Hepatocyte (in vitro differentiated cells): Measurements from ENCODE around the gene PTPRC. TPM values are rescaled to one million over a fixed set of nuclear protein-coding genes. Genes with fewer than 3 reads are reported as not detected.

Experiments used
- DNase-seq: peaks from one replicate; pipeline ENCODE4 v3.0.0-alpha.2; 2016; ENCODE audit warnings: low spot score
- H2AFZ ChIP-seq: fragments of 200-600 bp; sonication (generic); 2 replicates; pipeline ENCODE4 v1.6.0; 2016; ENCODE audit warnings: antibody characterized with exemption, mild to moderate bottlenecking
- H3K27ac ChIP-seq: fragments of 200-600 bp; sonication (generic); 2 replicates; pipeline ENCODE4 v1.5.1; 2016; ENCODE audit warnings: mild to moderate bottlenecking
- H3K27me3 ChIP-seq: fragments of 200-600 bp; sonication (generic); 2 replicates; pipeline ENCODE4 v1.6.1; 2016
- H3K36me3 ChIP-seq: fragments of 200-600 bp; sonication (generic); replicated peaks from 2 replicates; pipeline ENCODE4 v1.5.1; 2016; ENCODE audit warnings: low read depth; ENCODE audit not compliant: insufficient read depth
- H3K4me1 ChIP-seq: fragments of 200-600 bp; sonication (generic); 2 replicates; pipeline ENCODE4 v1.5.1; 2016; ENCODE audit warnings: mild to moderate bottlenecking, moderate library complexity; ENCODE audit not compliant: insufficient read depth
- H3K4me2 ChIP-seq: fragments of 200-600 bp; sonication (generic); 2 replicates; pipeline ENCODE4 v1.6.0; 2016
- H3K4me3 ChIP-seq: fragments of 200-600 bp; sonication (generic); 2 replicates; pipeline ENCODE4 v1.5.1; 2016; ENCODE audit warnings: mild to moderate bottlenecking
- H3K79me2 ChIP-seq: fragments of 200-600 bp; sonication (generic); 2 replicates; pipeline ENCODE4 v1.6.0; 2017; ENCODE audit warnings: mild to moderate bottlenecking
- H3K9me2 ChIP-seq: fragments of 200-600 bp; sonication (generic); replicated peaks from 2 replicates; pipeline ENCODE4 v1.6.0; 2017; ENCODE audit warnings: mild to moderate bottlenecking; ENCODE audit not compliant: insufficient read depth
- H3K9me3 ChIP-seq: fragments of 200-600 bp; sonication (generic); 2 replicates; pipeline ENCODE4 v1.5.1; 2016; ENCODE audit warnings: low read depth, mild to moderate bottlenecking
- H4K20me1 ChIP-seq: fragments of 200-600 bp; sonication (generic); 2 replicates; pipeline ENCODE4 v1.6.0; 2016; ENCODE audit warnings: mild to moderate bottlenecking; ENCODE audit not compliant: insufficient read depth, poor library complexity, severe bottlenecking
- EZH2 ChIP-seq: fragments of 200-600 bp; sonication (generic); IDR thresholded peaks from 2 replicates; pipeline ENCODE4 v1.6.1; 2016; ENCODE audit warnings: antibody characterized with exemption, mild to moderate bottlenecking, borderline replicate concordance
- EZH2phosphoT487 ChIP-seq: fragments of 200-600 bp; sonication (generic); IDR thresholded peaks from one replicate; pipeline ENCODE4 v1.6.1; 2018; ENCODE audit warnings: antibody characterized with exemption, mild to moderate bottlenecking, low read depth, moderate library complexity; ENCODE audit not compliant: unreplicated experiment, severe bottlenecking
- WGBS: methylation state at CpG from one replicate; pipeline ENCODE4 v1.1.6; 2016; ENCODE audit warnings: low lambda C conversion rate; ENCODE audit errors: missing lambda C conversion rate; 5-methylcytosine and 5-hydroxymethylcytosine counted together
- polyA plus RNA-seq: library from polyadenylated mRNA; unstranded; fragments of >200 nt; fragmentation: Nextera tagmentation; extraction: Ambion mirVana; gene quantifications from 2 replicates; pipeline ENCODE4 v1.2.1, GENCODE V29; 2016
- total RNA-seq: library from RNA; depleted of rRNA; stranded (reverse); fragments of >200 nt; gene quantifications from 2 replicates; pipeline ENCODE4 v1.2.3, GENCODE V29; 2014
- TF ChIP-seq, protein P1 (sequence below): fragments of 200-600 bp; sonication (generic); IDR thresholded peaks from 2 replicates; pipeline ENCODE4 v1.5.1; 2016; ENCODE audit warnings: antibody characterized with exemption, mild to moderate bottlenecking; ENCODE audit not compliant: poor library complexity

PTPRC gene
- total and polyA plus RNA-seq, 2 experiments from 2014 or later, result 0.87 TPM; not detected in 1

DNA sequence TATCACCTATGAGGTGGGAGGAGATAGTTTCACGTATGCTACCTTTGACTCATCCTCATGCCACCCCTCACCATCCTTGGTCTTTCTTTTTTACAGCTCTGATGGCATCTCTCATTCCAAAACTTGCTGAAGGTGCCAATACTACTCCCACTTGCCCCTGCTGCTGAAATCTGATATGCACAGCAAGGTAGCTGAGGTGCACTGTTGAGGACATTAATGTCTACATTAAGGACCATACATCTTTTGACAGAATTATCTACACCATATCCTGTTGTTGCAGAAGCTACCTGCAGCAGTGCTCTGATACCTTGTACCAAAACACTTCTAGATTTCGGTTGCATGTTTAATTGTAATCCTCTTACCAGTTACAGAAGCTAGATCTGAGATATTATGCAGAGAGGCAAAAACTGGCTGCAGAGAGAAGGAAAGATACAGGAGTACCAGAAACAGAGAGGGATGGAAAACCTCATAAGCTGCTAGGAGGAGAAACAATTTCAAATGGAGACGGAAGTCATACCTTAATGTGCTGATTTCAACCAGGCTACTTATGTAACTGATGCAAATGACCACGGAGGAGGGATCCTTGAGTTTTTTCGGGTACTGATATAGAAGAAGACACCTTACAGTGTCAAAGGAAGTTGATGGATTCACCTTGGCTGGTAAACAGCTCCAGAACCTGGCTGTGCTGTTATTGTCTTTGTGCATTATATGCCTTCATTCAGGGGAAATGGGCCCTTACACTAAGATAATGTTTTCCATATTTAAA is 19.3 kb upstream of the PTPRC start:
- no peaks in the 10 kb centered on the region for H3K36me3 ChIP-seq
- no peak overlapping the region for H3K4me3 ChIP-seq
- no peaks in the 10 kb centered on the region for H4K20me1 ChIP-seq
- no peak for DNase-seq
- H3K4me1 ChIP-seq, result no peaks in the 10 kb centered on the region
- no peak overlapping the region for H3K4me2 ChIP-seq
- TF ChIP-seq EZH2 (no peak), EZH2phosphoT487 (no peak)
- TF ChIP-seq, protein P1, sequence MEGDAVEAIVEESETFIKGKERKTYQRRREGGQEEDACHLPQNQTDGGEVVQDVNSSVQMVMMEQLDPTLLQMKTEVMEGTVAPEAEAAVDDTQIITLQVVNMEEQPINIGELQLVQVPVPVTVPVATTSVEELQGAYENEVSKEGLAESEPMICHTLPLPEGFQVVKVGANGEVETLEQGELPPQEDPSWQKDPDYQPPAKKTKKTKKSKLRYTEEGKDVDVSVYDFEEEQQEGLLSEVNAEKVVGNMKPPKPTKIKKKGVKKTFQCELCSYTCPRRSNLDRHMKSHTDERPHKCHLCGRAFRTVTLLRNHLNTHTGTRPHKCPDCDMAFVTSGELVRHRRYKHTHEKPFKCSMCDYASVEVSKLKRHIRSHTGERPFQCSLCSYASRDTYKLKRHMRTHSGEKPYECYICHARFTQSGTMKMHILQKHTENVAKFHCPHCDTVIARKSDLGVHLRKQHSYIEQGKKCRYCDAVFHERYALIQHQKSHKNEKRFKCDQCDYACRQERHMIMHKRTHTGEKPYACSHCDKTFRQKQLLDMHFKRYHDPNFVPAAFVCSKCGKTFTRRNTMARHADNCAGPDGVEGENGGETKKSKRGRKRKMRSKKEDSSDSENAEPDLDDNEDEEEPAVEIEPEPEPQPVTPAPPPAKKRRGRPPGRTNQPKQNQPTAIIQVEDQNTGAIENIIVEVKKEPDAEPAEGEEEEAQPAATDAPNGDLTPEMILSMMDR, result no peak
- no peaks in the 10 kb centered on the region for H3K9me2 ChIP-seq
- H2AFZ ChIP-seq, result no peak overlapping the region
- 86% methylated on average over 5 of the region's 5 CpGs for WGBS
- H3K27ac ChIP-seq, result no peak overlapping the region
- no peaks in the 10 kb centered on the region for H3K9me3 ChIP-seq
- no peaks in the 10 kb centered on the region for H3K79me2 ChIP-seq
- H3K27me3 ChIP-seq, result no peaks in the 10 kb centered on the region

DNA sequence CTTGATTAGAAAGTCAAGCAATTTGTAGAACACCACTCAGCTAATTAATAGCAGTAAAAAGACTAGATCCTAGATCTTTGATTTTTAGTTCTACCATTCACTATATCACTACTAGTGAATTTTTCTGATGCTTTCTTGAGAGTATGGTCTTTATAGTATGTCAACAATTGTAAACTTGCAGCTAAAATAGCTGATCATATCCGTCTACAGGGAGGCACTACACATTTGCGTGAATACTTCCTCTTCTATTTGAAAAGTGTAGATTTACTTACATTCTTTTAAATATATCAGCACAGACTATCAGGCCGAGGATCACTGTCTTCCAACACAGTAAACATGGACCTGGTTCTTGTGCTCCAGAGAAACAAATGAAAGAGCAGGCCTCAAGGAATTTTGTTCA is 18.6 kb upstream of the PTPRC start:
- H3K27ac ChIP-seq, result no peak overlapping the region
- DNase-seq, result no peak
- TF ChIP-seq EZH2 (no peak), EZH2phosphoT487 (no peak)
- TF ChIP-seq, protein P1, result no peak
- H3K9me2 ChIP-seq, result no peaks in the 10 kb centered on the region
- no peaks in the 10 kb centered on the region for H3K36me3 ChIP-seq
- H3K4me2 ChIP-seq, result no peak overlapping the region
- H3K79me2 ChIP-seq, result no peaks in the 10 kb centered on the region
- no peak overlapping the region for H2AFZ ChIP-seq
- H3K27me3 ChIP-seq, result no peaks in the 10 kb centered on the region
- H3K4me1 ChIP-seq, result no peaks in the 10 kb centered on the region
- H4K20me1 ChIP-seq, result no peaks in the 10 kb centered on the region
- 81% methylated on average over 3 of the region's 3 CpGs for WGBS
- H3K9me3 ChIP-seq, result no peaks in the 10 kb centered on the region
- H3K4me3 ChIP-seq, result no peak overlapping the region

DNA sequence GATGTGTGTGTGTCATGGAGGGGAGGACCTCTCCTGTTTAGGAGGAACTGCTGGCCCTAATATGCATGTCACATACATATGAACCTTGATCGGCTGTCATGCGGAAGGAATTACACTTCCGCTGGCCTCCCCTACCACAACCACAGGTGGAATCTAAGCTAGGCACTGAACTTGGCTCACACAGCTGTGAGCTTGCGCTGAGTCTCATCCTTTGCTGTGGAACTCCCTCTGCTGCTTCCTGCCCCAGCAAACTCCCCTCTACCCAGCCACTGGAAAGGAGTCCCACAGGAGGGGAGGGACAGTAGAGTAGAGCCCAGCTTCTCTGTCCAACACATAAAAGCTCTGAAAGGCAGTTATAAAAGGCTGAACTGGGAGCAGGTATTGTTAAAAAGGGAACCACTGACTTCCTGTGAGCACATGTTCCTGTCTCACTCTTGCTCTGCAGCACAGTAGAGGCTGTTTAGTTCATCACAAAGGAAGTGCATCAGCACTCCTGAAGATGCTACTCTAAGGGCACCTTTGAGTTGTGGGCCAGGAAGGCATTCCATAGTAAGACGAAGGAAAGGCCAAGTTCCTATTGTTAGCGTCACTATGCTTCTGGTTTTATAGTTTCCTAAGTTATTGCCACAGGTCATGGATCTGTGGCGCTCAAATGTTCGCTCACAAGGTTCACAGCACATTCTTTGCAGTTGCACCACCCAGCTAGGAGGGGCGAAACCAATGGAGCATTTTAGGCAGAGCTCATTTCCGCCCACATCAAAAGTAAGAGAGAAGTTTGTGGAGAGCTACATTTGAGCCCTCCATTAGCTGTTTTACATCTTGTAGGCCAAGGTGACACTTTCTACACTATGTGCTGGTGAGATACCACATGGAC is 17.7 kb upstream of the PTPRC start:
- Histone ChIP-seq H3K79me2 (no peaks in the 10 kb centered on the region), H3K27me3 (no peaks in the 10 kb centered on the region), H3K27ac (no peak overlapping the region), H3K36me3 (no peaks in the 10 kb centered on the region), H3K9me2 (no peaks in the 10 kb centered on the region), H3K4me1 (no peaks in the 10 kb centered on the region), H3K4me2 (no peak overlapping the region), H3K4me3 (no peak overlapping the region), H3K9me3 (no peaks in the 10 kb centered on the region), H2AFZ (no peak overlapping the region), H4K20me1 (no peaks in the 10 kb centered on the region)
- TF ChIP-seq EZH2, result no peak
- TF ChIP-seq, protein P1, result no peak
- no peak for TF ChIP-seq EZH2phosphoT487
- WGBS, result 98% methylated on average over 10 of the region's 10 CpGs
- no peak for DNase-seq
